Gastroesophageal sphincter (tissue), 4 donors: ENCODE results near the gene AHI1. TPM values are rescaled to one million over a fixed set of nuclear protein-coding genes. Genes with fewer than 3 reads are reported as not detected.

Experiments
- ATAC-seq: fragments of 150-250 bp; one replicate; pipeline ENCODE4 v1.9.1; 2016; ENCODE audit warnings: mild to moderate bottlenecking, moderate library complexity
- H3K27ac ChIP-seq, 4 donors: fragments of 200-600 bp; sonication (generic) in 3 of 4; 1 replicate in 3 of 4; 2 replicates in 1 of 4; pipeline ENCODE4 v1.5.1; 2016 to 2019
- H3K27me3 ChIP-seq: fragments of 200-600 bp; sonication (generic); one replicate; pipeline ENCODE4 v1.5.1; 2019
- H3K36me3 ChIP-seq, 2 donors: fragments of 200-600 bp; sonication (generic); one replicate each; pipeline ENCODE4 v1.5.1; 2019; ENCODE audit warnings: control low read depth in 1 of 2
- H3K4me1 ChIP-seq, 3 donors: fragments of 200-600 bp; sonication (generic); 1 replicate in 2 of 3; 2 replicates in 1 of 3; pipeline ENCODE4 v1.5.1; 2016 to 2019; ENCODE audit warnings: control low read depth in 2 of 3
- H3K4me3 ChIP-seq, 2 donors: fragments of 200-600 bp; sonication (generic); one replicate each; pipeline ENCODE4 v1.5.1; 2019; ENCODE audit warnings: mild to moderate bottlenecking in 1 of 2, moderate library complexity in 1 of 2
- H3K9me3 ChIP-seq, 3 donors: fragments of 200-600 bp; sonication (generic); one replicate each; pipeline ENCODE4 v1.5.1; 2017 to 2019; ENCODE audit warnings: control low read depth in 2 of 3
- EP300 ChIP-seq: sonication (generic); formaldehyde crosslinking; IDR thresholded peaks from one replicate; pipeline ENCODE4 v1.6.1; 2017; ENCODE audit warnings: antibody characterized with exemption, mild to moderate bottlenecking
- POLR2A ChIP-seq, 2 donors: fragments of 450-650 bp; IDR thresholded peaks; one replicate each; pipeline ENCODE4 v1.6.1; 2017; ENCODE audit warnings: antibody characterized with exemption in 2 of 2, mild to moderate bottlenecking in 2 of 2, moderate library complexity in 1 of 2
- POLR2AphosphoS5 ChIP-seq: sonication (generic); formaldehyde crosslinking; IDR thresholded peaks from one replicate; pipeline ENCODE4 v1.6.1; 2017; ENCODE audit warnings: antibody characterized with exemption
- WGBS, 2 donors: methylation state at CpG; one replicate each; pipeline ENCODE4 v1.1.5; 2018; ENCODE audit warnings: low coverage in 1 of 2; 5-methylcytosine and 5-hydroxymethylcytosine counted together
- total RNA-seq, 4 donors: library from RNA; depleted of rRNA; stranded (reverse); fragments of >200 nt; gene quantifications; one replicate each; pipeline ENCODE4 v1.1.0, GENCODE V29; 2016
- TF ChIP-seq, protein P1 (sequence below), 4 experiments: fragments of 200-600 bp in 2 of 4; fragments of 450-650 bp in 2 of 4; sonication (generic) in 1 of 4; IDR thresholded peaks; one replicate each; pipeline ENCODE4 v1.5.1; 2017 to 2019; ENCODE audit warnings: antibody characterized with exemption in 4 of 4, mild to moderate bottlenecking in 2 of 4, moderate library complexity in 2 of 4

Gene AHI1
- total RNA-seq, 4 donors from 2014 or later: 16.7 to 35.9 (median 27.0) TPM

DNA sequence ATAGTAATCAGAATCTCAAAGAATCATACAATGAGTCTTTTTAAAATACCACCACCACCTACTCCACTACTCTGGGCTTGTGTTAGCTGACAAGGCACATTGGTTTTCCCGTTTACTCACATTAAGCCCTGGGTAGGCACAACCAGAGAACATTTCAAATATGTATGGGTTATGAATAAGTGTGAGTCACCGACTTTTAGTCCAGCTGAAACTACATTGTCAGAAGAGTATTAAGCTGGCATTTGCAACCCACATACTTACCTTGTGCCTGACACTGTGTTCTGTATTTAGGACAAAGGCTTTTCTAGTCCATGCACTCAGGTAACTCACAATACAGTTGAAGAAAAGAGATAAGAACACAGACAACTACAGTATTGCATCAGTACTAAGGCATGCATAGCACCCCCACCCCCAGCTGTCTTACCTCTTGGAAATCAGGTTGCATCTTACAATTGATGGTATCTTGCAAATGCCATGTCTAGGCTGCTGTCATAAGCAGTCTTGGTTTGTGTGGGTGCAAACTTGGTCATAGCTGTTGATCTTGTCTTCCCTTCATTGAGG lies 40.3 kb upstream of the AHI1 start:
- no peak for TF ChIP-seq POLR2A (IDR thresholded peaks at IDR 0.05)
- no peak for TF ChIP-seq EP300
- TF ChIP-seq POLR2AphosphoS5: no peak
- TF ChIP-seq, protein P1, sequence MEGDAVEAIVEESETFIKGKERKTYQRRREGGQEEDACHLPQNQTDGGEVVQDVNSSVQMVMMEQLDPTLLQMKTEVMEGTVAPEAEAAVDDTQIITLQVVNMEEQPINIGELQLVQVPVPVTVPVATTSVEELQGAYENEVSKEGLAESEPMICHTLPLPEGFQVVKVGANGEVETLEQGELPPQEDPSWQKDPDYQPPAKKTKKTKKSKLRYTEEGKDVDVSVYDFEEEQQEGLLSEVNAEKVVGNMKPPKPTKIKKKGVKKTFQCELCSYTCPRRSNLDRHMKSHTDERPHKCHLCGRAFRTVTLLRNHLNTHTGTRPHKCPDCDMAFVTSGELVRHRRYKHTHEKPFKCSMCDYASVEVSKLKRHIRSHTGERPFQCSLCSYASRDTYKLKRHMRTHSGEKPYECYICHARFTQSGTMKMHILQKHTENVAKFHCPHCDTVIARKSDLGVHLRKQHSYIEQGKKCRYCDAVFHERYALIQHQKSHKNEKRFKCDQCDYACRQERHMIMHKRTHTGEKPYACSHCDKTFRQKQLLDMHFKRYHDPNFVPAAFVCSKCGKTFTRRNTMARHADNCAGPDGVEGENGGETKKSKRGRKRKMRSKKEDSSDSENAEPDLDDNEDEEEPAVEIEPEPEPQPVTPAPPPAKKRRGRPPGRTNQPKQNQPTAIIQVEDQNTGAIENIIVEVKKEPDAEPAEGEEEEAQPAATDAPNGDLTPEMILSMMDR (IDR thresholded peaks at IDR 0.05): no peak
- H3K4me1 ChIP-seq: peaks cover 0 to 8% (median 0%) of the 10 kb centered on the region in 3 donors
- H3K4me3 ChIP-seq: no peak overlapping the region
- H3K27ac ChIP-seq: no peak overlapping the region
- H3K9me3 ChIP-seq: no peaks in the 10 kb centered on the region
- H3K27me3 ChIP-seq: no peaks in the 10 kb centered on the region
- 40 to 67% methylated on average over 2 of the region's 2 CpGs for WGBS, 2 donors
- no peaks in the 10 kb centered on the region for H3K36me3 ChIP-seq
- no peak for ATAC-seq

DNA sequence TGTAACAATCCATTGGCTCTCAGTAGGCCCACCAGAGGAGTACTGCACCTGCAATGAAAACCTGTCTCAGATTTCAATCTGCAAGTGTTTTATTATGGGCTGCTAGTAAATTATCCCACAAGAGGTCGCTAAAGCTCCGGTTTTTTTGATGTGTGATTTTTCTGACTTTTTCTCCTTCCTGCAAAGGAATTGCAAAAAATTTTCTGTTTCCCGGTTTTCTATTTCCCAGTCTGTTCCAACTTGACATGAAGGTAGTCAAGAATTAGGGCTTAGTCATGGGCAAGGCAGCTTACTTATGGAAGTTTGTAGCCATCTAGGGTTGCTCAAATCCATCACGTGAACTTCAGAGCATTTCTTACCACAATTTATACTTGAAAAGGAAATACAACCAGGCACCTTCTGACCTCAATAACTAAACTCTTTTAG lies 38.5 kb upstream of the AHI1 start:
- Histone ChIP-seq H3K27ac (no peak overlapping the region), H3K4me1 (peaks cover 0 to 8% (median 0%) of the 10 kb centered on the region in 3 donors), H3K27me3 (no peaks in the 10 kb centered on the region), H3K36me3 (no peaks in the 10 kb centered on the region), H3K4me3 (no peak overlapping the region), H3K9me3 (no peaks in the 10 kb centered on the region)
- TF ChIP-seq, protein P1 (IDR thresholded peaks at IDR 0.05): peak; percentile 36 to 72 (median 52)
- TF ChIP-seq POLR2A (IDR thresholded peaks at IDR 0.05): no peak
- no peak for ATAC-seq
- 0 to 2% methylated on average over 3 to 4 of the region's 4 CpGs for WGBS, 2 donors

DNA sequence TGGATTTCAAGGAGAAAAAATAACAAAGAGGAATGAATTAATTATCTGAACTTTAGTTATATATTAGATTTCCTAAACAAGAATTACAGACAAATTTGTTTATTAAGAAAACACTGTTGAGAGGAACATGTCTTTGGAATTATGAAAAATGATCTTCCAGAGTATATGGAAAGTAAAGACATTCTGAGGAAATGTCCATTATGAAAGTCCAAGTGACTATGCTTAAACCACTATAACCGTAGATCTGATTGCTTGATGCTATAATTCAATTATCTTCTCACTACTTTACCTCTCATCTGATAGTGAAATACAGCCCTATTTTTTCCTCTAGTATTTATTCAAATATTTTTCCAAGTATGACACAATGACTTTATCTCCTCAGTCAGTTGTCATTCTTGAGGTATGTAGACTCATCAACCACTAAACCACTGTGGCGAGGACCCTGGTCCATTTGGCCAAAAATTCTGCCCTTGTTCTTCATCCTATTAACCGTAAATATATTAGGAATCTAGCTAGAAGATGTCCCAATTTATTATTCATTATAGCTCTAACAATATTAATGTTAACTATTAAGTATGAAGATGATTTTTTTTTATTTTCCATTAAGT lies 37.3 kb upstream of the AHI1 start:
- WGBS, 2 donors: 71 to 81% methylated on average over 2 to 3 of the region's 3 CpGs
- H3K27ac ChIP-seq: no peak overlapping the region
- no peaks in the 10 kb centered on the region for H3K9me3 ChIP-seq
- no peak for TF ChIP-seq EP300
- TF ChIP-seq POLR2AphosphoS5: no peak
- TF ChIP-seq, protein P1 (IDR thresholded peaks at IDR 0.05): no peak
- TF ChIP-seq POLR2A (IDR thresholded peaks at IDR 0.05): no peak
- no peaks in the 10 kb centered on the region for H3K27me3 ChIP-seq
- no peak overlapping the region for H3K4me3 ChIP-seq
- peaks cover 0 to 8% (median 0%) of the 10 kb centered on the region in 3 donors for H3K4me1 ChIP-seq
- ATAC-seq: no peak
- no peaks in the 10 kb centered on the region for H3K36me3 ChIP-seq

DNA sequence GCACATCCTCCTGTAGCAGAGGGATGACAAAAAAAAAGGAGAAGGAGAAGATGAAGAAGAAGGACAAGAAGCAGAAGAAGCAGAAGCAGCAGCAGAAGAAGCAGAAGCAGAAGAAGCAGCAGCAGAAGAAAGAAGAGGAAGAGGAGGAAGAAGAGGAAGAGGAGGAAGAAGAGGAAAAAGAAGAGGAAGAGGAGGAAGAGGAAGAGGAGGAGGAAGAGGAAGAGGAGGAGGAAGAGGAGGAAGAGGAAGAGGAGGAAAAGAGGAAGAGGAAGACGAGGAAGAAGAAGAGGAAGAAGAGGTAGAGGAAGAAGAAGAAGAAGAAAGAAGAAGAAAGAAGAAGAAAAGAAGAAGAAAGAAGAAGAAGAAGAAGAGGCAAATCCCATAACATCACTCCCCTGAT lies 35.0 kb upstream of the AHI1 start:
- Histone ChIP-seq H3K9me3 (no peaks in the 10 kb centered on the region), H3K27ac (no peak overlapping the region), H3K36me3 (no peaks in the 10 kb centered on the region), H3K27me3 (no peaks in the 10 kb centered on the region), H3K4me3 (no peak overlapping the region), H3K4me1 (peaks cover 0 to 8% (median 0%) of the 10 kb centered on the region in 3 donors)
- ATAC-seq: no peak
- TF ChIP-seq, protein P1 (IDR thresholded peaks at IDR 0.05): no peak
- TF ChIP-seq EP300: no peak
- no peak for TF ChIP-seq POLR2AphosphoS5
- TF ChIP-seq POLR2A (IDR thresholded peaks at IDR 0.05): no peak
- 71% methylated on average over 1 of the region's 1 CpG; no CpG with 5 or more reads in 1 of the 2 donors for WGBS, 2 donors

DNA sequence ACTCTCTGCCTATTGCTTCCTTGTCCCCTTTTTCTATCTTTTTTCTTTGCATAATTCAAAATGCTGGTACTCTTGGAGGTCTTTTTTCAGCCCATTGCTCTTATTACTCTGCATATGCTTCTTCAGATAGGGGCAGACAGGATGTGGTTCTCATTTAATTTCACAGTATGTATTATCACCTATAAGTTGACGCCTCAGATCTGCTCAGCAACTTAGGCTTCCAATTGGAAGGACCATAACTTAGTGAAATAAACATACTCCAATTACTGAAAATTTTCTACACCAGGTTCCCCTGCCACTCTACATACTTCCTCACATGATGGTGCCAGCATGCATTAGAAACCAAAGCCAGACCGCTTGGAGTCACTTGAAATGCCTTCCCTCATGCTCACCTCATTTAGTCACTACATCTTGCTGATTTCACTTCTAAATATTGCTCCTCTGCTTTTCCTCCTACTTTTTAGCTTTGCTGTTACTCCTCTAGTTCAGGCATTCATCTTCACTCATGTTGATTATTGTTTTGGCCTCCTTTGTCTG lies 34.5 kb upstream of the AHI1 start:
- no peak overlapping the region for H3K27ac ChIP-seq
- WGBS, 2 donors: 95 to 100% methylated on average over 2 of the region's 2 CpGs
- peaks cover 0 to 8% (median 0%) of the 10 kb centered on the region in 3 donors for H3K4me1 ChIP-seq
- H3K9me3 ChIP-seq: no peaks in the 10 kb centered on the region
- no peaks in the 10 kb centered on the region for H3K27me3 ChIP-seq
- no peak for TF ChIP-seq POLR2AphosphoS5
- TF ChIP-seq, protein P1 (IDR thresholded peaks at IDR 0.05): no peak
- no peak for TF ChIP-seq EP300
- TF ChIP-seq POLR2A (IDR thresholded peaks at IDR 0.05): no peak
- no peak for ATAC-seq
- no peak overlapping the region for H3K4me3 ChIP-seq
- no peaks in the 10 kb centered on the region for H3K36me3 ChIP-seq
